ENCODE data around the gene POGLUT2. TPM values are rescaled to one million over a fixed set of nuclear protein-coding genes. Genes with fewer than 3 reads are reported as not detected.

The POGLUT2 gene
- total RNA-seq, 4 donors from 2014 or later: 3.5 to 40.3 (median 17.2) TPM

DNA sequence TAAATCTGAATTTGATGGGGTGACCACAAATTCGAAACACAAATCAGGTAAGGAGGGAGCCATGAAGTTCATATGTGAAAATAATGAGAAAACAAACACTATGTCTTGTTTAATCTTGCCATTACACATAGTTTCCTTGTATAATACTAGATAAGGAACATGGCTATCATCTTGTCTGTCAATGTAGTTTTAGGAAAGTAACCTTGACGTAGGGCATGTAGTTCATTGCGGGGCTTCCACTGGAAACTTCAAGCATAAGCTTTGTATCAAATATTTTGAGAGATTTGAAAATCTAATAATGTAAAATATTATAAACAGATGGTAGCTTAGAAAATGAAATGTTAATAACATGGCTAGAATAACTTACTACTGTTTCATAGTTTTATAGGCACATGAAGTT, 8.9 kb upstream of the POGLUT2 start:
- Histone ChIP-seq H3K36me3 (no peaks in the 10 kb centered on the region), H3K4me1 (no peaks in the 10 kb centered on the region), H3K4me3 (no peak overlapping the region), H3K27me3 (no peaks in the 10 kb centered on the region), H3K27ac (no peak overlapping the region), H3K9me3 (peaks cover 0 to 3% of the 10 kb centered on the region in 2 donors)
- DNase-seq: no peak
- intact Hi-C loops (cut with DNase I; ENCODE audit: low total_unique reads): no loop called here
- no peak for TF ChIP-seq POLR2A (IDR thresholded peaks at IDR 0.05)
- TF ChIP-seq, protein P1, sequence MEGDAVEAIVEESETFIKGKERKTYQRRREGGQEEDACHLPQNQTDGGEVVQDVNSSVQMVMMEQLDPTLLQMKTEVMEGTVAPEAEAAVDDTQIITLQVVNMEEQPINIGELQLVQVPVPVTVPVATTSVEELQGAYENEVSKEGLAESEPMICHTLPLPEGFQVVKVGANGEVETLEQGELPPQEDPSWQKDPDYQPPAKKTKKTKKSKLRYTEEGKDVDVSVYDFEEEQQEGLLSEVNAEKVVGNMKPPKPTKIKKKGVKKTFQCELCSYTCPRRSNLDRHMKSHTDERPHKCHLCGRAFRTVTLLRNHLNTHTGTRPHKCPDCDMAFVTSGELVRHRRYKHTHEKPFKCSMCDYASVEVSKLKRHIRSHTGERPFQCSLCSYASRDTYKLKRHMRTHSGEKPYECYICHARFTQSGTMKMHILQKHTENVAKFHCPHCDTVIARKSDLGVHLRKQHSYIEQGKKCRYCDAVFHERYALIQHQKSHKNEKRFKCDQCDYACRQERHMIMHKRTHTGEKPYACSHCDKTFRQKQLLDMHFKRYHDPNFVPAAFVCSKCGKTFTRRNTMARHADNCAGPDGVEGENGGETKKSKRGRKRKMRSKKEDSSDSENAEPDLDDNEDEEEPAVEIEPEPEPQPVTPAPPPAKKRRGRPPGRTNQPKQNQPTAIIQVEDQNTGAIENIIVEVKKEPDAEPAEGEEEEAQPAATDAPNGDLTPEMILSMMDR (IDR thresholded peaks at IDR 0.05): no peak

DNA sequence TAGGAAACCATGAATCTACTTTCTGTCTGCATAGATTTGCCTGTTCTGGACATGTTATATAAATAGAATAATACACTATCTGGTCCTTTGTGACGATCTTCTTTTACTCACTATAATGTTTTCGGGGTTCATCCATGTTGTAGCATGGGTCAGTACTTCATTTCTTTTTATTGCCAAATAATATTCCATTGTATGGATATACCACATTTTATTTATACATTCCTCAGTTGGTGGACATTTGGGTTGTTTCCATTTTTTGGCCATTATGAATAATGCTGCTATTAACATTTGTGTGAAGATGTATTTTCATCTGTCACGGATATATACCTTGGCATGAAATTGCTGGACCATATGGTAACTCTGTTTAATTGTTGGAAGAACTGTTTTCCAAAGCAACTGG, 6.9 kb upstream of the POGLUT2 start:
- H3K27me3 ChIP-seq: no peaks in the 10 kb centered on the region
- no peaks in the 10 kb centered on the region for H3K36me3 ChIP-seq
- DNase-seq: no peak
- H3K4me3 ChIP-seq: no peak overlapping the region
- TF ChIP-seq, protein P1 (IDR thresholded peaks at IDR 0.05): no peak
- TF ChIP-seq POLR2A (IDR thresholded peaks at IDR 0.05): no peak
- intact Hi-C loops (cut with DNase I; ENCODE audit: low total_unique reads): no loop called here
- peaks cover 0 to under 1% of the 10 kb centered on the region in 2 donors for H3K9me3 ChIP-seq
- no peaks in the 10 kb centered on the region for H3K4me1 ChIP-seq
- H3K27ac ChIP-seq: no peak overlapping the region

DNA sequence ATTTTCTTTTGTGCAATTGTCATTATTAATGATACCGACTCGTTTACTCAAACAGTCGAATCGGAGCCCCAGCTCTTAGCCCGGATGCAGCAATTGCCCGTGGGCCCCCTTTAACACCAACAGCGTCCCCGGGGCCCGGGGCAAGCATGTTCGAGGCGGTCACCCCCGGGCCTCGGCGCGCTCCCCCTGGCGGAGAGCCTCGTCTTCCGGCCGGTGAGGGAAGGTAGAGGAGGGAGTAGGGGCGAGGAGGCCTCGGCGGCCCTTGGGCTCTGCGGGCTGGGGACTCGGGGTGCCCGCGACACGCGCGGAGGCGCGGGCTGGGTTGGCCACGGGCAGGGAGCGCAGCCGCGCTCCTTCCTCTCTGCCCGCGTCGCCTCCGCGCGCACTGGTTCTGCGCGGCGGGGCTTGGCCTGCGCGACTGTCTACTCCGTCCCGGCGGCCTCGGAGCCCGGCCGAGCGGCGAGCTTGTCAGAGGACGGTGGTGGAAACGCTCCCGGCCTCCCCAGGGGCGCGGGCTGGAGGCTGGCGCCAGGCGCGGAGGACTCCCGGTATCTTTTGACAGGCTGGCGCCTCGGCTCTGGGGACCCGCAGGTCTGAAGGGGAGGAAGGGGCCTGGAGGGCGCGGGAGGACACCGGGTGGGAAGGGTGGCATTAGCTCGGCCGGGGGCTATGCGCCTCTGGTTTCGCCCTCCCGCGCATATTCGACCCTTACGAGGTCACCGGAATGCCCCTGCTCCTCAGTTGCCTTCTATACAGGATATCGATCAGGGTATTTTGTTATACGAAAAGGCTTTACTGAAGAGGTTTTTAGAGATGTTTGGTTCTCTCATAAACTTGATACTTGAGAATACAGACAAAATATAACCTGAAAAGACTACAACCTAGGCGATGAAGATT, 1.6 kb upstream of the POGLUT2 start:
- peak overlapping the region; percentile 77 to 83 for H3K27ac ChIP-seq
- H3K4me3 ChIP-seq: peak overlapping the region; percentile 76 to 93
- TF ChIP-seq, protein P1 (IDR thresholded peaks at IDR 0.05): peak; percentile 62 to 80 (median 70)
- peak in 1 of 2 donors; percentile 34 for TF ChIP-seq POLR2A (IDR thresholded peaks at IDR 0.05)
- H3K27me3 ChIP-seq: no peaks in the 10 kb centered on the region
- H3K36me3 ChIP-seq: no peaks in the 10 kb centered on the region
- DNase-seq: peak; percentile 73 to 80
- no peaks in the 10 kb centered on the region for H3K9me3 ChIP-seq
- intact Hi-C loops (cut with DNase I; ENCODE audit: low total_unique reads): no loop called here
- no peaks in the 10 kb centered on the region for H3K4me1 ChIP-seq

DNA sequence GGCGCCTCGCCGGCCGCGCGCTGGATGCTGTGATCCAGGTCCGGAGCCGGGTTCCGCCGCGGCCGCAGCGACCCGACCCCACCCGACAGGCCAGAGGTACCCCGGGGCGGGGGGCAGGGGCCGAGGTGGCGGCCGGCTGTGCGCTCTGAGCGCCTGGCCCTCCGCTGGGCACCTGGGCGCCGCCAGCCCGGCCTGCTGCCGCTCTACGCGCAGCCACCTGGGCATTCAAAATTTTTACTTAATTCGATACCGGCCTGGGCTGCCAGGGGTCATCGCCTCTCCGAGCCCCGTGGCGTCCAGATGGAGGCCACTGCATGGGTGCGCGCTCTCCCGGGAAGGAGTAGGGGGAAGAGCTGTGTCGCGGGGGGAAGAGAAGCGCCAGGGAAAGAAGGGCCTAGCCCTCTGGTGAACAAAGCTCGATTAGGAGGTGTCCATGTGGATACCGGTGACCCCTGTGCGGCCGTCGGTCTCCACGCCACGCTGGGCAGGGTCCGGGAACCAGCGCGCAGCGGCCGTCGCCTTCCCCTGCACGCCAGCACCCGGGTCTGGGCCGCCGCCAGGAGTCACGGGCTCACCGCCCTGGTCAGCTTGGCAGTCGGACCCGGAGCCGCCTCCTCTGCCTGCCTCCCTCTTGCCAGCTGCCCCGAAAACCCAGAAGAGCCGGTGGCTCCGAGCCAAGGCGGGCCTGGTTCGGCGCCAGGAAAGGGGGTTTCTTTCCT, 809 bp upstream of the POGLUT2 start:
- peak overlapping the region; percentile 76 to 93 for H3K4me3 ChIP-seq
- intact Hi-C loops (cut with DNase I; ENCODE audit: low total_unique reads): no loop called here
- no peaks in the 10 kb centered on the region for H3K27me3 ChIP-seq
- DNase-seq: no peak
- H3K27ac ChIP-seq: peak overlapping the region; percentile 77 to 83
- no peaks in the 10 kb centered on the region for H3K36me3 ChIP-seq
- no peaks in the 10 kb centered on the region for H3K9me3 ChIP-seq
- no peak for TF ChIP-seq POLR2A (IDR thresholded peaks at IDR 0.05)
- TF ChIP-seq, protein P1 (IDR thresholded peaks at IDR 0.05): no peak
- H3K4me1 ChIP-seq: no peaks in the 10 kb centered on the region
